Stimulated activated CD8-positive, alpha-beta memory T cell treated with anti-CD3 and anti-CD28 coated beads, Interleukin-15, amount 100 ng/mL, for 48 hours (primary cell): ENCODE results near the gene TNIK.

ENCODE experiments used
- DNase-seq, 2 donors: peaks; one replicate each; pipeline ENCODE4 v3.0.0-alpha.2; 2020; ENCODE audit warnings: low read depth in 2 of 2

Gene TNIK

GRCh38 chr3:171459942-171460724 lies at the start of gene TNIK:
Gene TNIK, minus strand, starts transcription at chr3:171460405. Its CDS starts 342 bp downstream, at chr3:171460063.
- DNase-seq, result peak; percentile 86 to 89

- DNase-seq, result no peak
Measured at GRCh38 chr3:171508676-171509075, 48.5 kb upstream of the TNIK start.

DNA sequence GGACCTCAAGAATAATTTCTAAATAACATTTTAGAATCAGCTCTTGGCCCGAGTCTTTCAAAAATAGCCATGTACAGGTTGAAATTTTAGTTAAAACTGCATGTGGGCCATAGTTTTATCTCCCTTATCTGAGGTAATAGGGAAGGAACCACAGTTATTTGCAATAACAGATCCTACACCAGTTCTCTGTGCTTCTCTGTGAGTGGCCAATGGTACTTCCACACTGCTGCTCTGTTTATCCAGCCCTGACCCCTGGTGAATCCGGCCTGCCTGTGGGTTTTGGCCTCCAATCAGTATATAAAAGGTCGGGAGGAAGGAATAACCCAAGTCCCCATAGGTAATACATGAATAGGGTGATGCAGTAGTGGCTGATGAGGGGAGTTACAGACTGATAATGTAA lies 48.0 kb upstream of the TNIK start:
- no peak for DNase-seq

- DNase-seq, result no peak
Measured at GRCh38 chr3:171506743-171507319, 46.6 kb upstream of the TNIK start.

DNA sequence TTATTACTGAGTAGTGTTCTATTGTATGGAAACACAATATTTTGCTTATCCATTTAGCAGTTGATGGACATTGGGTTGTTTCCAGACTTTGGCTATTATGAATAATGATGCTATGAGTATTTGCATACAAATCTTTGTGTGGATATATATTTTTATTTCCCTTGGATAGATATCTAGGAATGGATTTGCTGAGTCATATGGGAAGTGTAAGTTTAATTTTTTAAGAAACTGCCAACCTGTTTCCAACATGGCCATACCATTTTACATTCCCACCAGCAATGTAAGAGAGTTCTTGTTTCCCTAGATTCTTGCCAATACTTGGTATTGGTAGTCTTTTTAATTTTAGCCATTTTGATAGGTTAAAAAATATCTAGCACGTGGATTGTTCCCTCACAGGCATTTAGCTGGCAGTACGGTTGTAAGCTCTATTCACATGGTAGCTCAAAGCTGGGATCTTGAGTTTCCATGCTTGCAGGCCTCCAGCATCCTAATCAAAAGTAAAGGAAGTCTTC lies 45.7 kb upstream of the TNIK start:
- DNase-seq, result no peak

- DNase-seq, result no peak
Measured at GRCh38 chr3:171504376-171504775, 44.2 kb upstream of the TNIK start.

- DNase-seq, result no peak
Measured at GRCh38 chr3:171503817-171504216, 43.6 kb upstream of the TNIK start.

DNA sequence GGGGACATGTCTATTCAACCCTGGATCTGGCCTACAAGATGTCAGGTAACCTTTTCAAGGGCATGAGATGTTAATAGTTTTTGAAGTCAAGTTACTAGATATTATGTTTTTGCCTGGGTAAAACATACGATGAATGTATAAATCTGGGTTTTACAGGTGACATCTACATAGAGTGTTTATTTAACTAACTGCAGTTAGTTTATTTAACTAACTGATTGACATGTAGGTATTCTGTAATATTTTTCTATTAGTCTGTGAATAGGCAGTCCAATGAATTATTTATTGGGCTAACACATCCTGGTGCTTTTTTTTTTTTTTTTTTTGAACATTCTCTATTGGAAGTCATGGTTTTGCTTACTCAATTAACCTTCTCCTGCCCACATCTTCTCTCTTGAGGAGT lies 38.7 kb upstream of the TNIK start:
- DNase-seq, result no peak

DNA sequence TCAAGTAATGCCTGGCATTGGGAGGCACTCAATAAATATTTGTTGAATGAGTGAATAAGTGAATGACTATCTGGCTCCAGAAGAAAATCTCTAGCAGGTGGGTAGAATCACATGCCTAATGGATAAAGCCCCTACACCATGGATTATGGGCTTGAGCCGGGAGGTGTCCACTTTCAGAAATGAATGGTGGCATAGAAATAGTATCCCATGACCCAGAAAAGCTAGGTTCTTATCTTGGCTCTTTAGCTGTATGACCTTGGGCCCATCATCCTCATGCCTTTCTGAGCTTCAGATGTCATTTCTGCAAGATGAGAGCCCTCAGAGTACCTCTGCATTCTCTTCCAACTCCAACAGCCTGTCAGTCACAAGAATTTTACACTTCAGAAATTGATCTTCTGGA lies 37.3 kb upstream of the TNIK start:
- no peak for DNase-seq

GRCh38 chr3:171495413-171495812 lies 35.2 kb upstream of the TNIK start:
- DNase-seq, result no peak

- DNase-seq, result no peak
Measured at GRCh38 chr3:171494457-171495109, 34.4 kb upstream of the TNIK start.

DNA sequence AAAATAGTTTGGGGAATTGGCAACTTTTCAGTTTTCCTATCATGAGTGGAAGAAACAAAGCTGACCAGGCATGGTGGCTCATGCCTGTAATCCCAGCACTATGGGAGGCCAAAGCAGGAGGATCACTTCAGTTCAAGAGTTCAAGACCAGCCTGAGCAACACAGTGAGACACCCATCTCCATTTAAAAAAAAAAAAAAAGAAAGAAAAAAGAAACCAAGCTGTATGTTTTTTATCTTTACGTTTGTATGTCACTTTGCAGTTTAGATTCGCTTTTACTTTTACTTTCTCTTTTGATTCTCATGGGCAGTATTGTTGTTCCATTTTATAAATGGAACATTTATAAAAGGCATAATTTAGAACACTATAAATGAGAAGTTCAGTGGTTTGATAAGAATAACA lies 31.2 kb upstream of the TNIK start:
- no peak for DNase-seq

GRCh38 chr3:171490901-171491300 lies 30.7 kb upstream of the TNIK start:
- DNase-seq, result no peak

DNA sequence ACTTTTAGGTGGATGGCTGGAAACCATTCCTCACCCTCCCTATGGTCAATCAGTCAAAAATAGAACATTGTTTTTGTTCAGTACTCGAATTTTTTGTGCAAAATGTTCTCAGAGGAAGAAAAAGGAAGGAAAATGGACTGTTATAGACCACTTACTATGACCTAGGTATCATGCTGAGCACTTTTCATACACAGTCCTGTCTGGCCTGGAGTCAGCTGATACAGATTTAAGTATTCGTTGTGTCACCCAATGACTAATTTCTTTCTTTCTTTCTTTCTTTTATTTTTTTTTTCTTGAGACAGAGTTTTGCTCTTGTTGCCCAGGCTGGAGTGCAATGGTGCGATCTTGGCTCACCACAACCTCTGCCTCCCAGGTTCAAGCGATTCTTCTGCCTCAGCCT lies 29.1 kb upstream of the TNIK start:
- no peak for DNase-seq

- no peak for DNase-seq
Measured at GRCh38 chr3:171488479-171488878, 28.3 kb upstream of the TNIK start.

- DNase-seq, result no peak
Measured at GRCh38 chr3:171487382-171487781, 27.2 kb upstream of the TNIK start.

DNA sequence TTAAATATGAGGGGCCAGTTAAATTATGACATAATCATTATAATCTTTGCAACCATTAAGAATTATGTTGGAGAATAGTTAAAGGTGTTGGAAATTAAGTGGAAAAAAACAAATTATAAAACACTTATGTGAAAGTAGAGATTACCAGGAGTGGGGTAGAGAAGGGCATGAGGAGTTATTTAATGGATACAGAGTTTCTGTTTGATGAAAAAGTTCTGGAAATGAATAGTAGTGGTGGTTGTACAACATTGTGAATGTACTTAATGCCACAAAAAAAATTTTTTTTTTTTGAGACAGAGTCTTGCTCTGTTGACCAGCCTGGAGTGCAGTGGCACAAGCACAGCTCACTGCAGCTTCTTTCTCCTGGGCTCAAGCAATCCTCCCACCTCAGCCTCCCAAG lies 25.1 kb upstream of the TNIK start:
- DNase-seq, result no peak

- DNase-seq, result no peak
Measured at GRCh38 chr3:171481011-171481410, 20.8 kb upstream of the TNIK start.

DNA sequence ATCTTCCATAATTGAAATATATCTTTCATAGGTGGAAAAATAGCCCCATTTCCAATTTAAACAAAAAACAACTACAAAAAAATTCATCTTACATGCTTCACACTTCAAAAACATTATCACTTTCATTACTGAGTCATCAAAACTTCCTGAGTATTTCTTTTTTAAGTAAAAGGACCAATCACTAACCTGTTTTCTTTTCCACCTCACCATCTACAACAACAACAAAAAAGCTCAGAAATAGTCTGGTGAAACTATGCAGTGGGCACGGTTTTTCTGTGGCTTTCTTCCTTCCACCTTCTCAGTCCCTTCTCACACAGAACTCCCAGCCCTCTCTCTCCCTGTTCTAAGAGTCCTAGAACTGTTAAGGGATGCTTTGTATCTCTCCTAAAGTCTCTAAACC lies 20.3 kb upstream of the TNIK start:
- DNase-seq, result no peak

GRCh38 chr3:171476532-171477102 lies 16.4 kb upstream of the TNIK start:
- no peak for DNase-seq

DNA sequence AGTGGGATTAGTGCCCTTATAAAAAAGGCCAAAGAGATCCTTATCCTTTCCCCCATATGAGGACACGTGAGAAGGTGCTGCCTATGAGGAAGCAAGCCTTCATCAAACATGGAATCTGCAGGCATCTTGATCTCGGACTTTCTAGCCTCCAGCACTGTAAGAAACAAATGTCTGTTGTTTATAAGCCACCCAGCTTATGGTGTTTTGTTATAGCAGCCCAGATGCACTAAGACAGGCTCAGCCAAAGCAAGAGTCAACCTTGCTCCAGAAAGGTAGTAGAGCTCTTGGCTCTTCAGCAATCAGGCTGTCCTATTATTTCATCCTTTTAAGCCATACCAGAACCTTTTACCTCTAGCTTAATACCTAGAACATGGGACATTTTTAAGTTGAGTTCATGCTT lies 12.3 kb upstream of the TNIK start:
- DNase-seq, result no peak

- no peak for DNase-seq
Measured at GRCh38 chr3:171470714-171471227, 10.6 kb upstream of the TNIK start.
